ENCODE data around the gene MX2.

DNA sequence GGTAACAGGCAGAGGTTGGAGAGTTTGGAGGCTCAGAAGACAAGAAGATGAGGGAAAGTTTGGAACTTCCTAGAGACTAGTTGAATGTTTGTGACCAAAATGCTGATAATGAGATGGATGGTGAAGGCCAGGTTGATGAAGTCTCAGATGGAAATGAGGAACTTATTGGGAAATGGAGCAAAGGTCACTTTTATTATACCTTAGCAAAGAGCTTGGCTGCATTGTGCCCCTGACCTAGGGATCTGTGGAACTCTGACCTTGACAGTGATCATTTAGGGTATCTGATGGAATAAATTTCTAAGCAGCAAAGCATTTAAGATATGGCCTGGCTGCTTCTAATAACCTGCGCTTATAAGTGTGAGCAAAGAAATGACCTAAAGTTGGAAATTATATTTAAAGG, 28.1 kb upstream of the MX2 start:
- TF ChIP-seq CTCF (IDR thresholded peaks at IDR 0.05) (no peak), POLR2A (IDR thresholded peaks at IDR 0.05) (no peak)

Data from adrenal gland (tissue), 5 donors.